Caco-2 (cell line): ENCODE measurements around the gene CNTNAP5. TPM values are rescaled to one million over a fixed set of nuclear protein-coding genes. Genes with fewer than 3 reads are reported as not detected.

Source experiments
- BruUV-seq: library from RNA; stranded (reverse); fragments of 400-500 nt; replicated peaks from 2 replicates; lab custom pipeline; 2021; lab: Mats Ljungman, UMichigan
- CTCF ChIA-PET: fragments of 300-600 bp; sonication (Branson Sonifier 250); formaldehyde crosslinking; loops from one replicate; lab custom pipeline; 2022; ENCODE audit warnings: antibody characterized with exemption; lab: Charles Lee
- POLR2A ChIA-PET: fragments of 300-600 bp; sonication (Branson Sonifier 250); formaldehyde crosslinking; loops from one replicate; lab custom pipeline; 2022; ENCODE audit warnings: antibody characterized with exemption; lab: Charles Lee
- DNase-seq, 2 experiments: peaks; one replicate each; pipeline versions ENCODE4 v3.0.0 to v3.0.0-alpha.2; 2020 to 2022
- H3K27me3 ChIP-seq: replicated peaks from 2 replicates; pipeline ENCODE4 v1.6.0; 2011; ENCODE audit warnings: low read length; ENCODE audit not compliant: control insufficient read depth, insufficient read depth
- H3K36me3 ChIP-seq: 2 replicates; pipeline ENCODE4 v1.5.1; 2011; ENCODE audit warnings: low read length; ENCODE audit not compliant: control insufficient read depth, insufficient read depth
- H3K4me1 ChIP-seq: fragments of 250-450 bp; sonication (Bioruptor Pico); 2 replicates; pipeline ENCODE4 v1.5.1; 2020; ENCODE audit warnings: mild to moderate bottlenecking
- H3K4me3 ChIP-seq: 2 replicates; pipeline ENCODE4 v1.5.1; 2011; ENCODE audit warnings: low read depth, mild to moderate bottlenecking, control low read depth, low read length
- H3K9me3 ChIP-seq: fragments of 250-450 bp; sonication (Bioruptor Pico); 2 replicates; pipeline ENCODE4 v1.5.1; 2020; ENCODE audit warnings: mild to moderate bottlenecking, moderate library complexity
- H3K27ac Mint-ChIP-seq: one replicate; pipeline ENCODE4 v1.8.0; 2022; ENCODE audit warnings: mixed read lengths; ENCODE audit not compliant: unreplicated experiment
- H3K27me3 Mint-ChIP-seq: one replicate; pipeline ENCODE4 v1.8.0; 2022; ENCODE audit warnings: mixed read lengths; ENCODE audit not compliant: insufficient read depth, unreplicated experiment
- H3K36me3 Mint-ChIP-seq: one replicate; pipeline ENCODE4 v1.8.0; 2022; ENCODE audit warnings: mild to moderate bottlenecking, mixed read lengths; ENCODE audit not compliant: insufficient read depth, unreplicated experiment
- H3K4me1 Mint-ChIP-seq: one replicate; pipeline ENCODE4 v1.8.0; 2022; ENCODE audit warnings: low read depth, mixed read lengths; ENCODE audit not compliant: unreplicated experiment
- H3K4me3 Mint-ChIP-seq: one replicate; pipeline ENCODE4 v1.8.0; 2022; ENCODE audit warnings: mild to moderate bottlenecking, moderate library complexity, mixed read lengths; ENCODE audit not compliant: unreplicated experiment
- H3K9me3 Mint-ChIP-seq: one replicate; pipeline ENCODE4 v1.8.0; 2022; ENCODE audit warnings: mixed read lengths; ENCODE audit not compliant: unreplicated experiment
- CTCF ChIP-seq, 2 experiments: fragments of 200-600 bp in 1 of 2; IDR thresholded peaks; 1 replicate in 1 of 2; 2 replicates in 1 of 2; pipeline versions ENCODE4 v1.5.1 to v1.8.0; 2011 to 2022; ENCODE audit warnings: antibody characterized with exemption in 1 of 2, control low read depth in 1 of 2, inconsistent platforms in 1 of 2, low read depth in 1 of 2, low read length in 1 of 2, mild to moderate bottlenecking in 1 of 2, moderate library complexity in 1 of 2; ENCODE audit not compliant: insufficient read depth in 1 of 2, severe bottlenecking in 1 of 2, unreplicated experiment in 1 of 2
- intact Hi-C: fragments of 100-400 bp; cut with micrococcal nuclease; formaldehyde crosslinking; loops from one replicate; pipeline ENCODE4 v1.10.0; 2022; ENCODE audit not compliant: unreplicated experiment
- total RNA-seq: library from RNA; stranded (reverse); gene quantifications from 2 replicates; pipeline ENCODE4 v1.2.3, GENCODE V29; 2022

Gene CNTNAP5
- total RNA-seq, 1 experiment from 2014 or later: 0.14 TPM

GRCh38 chr2:124875627-124876244 is 850.6 kb downstream of the CNTNAP5 start:
- no peaks in the 10 kb centered on the region for H3K9me3 ChIP-seq
- H3K27me3 ChIP-seq: no peaks in the 10 kb centered on the region
- no peaks in the 10 kb centered on the region for H3K36me3 ChIP-seq
- no peak overlapping the region for H3K4me3 ChIP-seq
- H3K4me1 Mint-ChIP-seq: no peaks in the 10 kb centered on the region
- no peak for DNase-seq
- no peak overlapping the region for H3K27ac Mint-ChIP-seq
- no peaks in the 10 kb centered on the region for H3K27me3 Mint-ChIP-seq
- no TSS peak for BruUV-seq
- POLR2A ChIA-PET: no interaction called here
- H3K9me3 Mint-ChIP-seq: no peaks in the 10 kb centered on the region
- no peak for TF ChIP-seq CTCF (IDR thresholded peaks at IDR 0.05; ENCODE audit: insufficient read depth in 1 of 2, low read depth in 1 of 2, low read length in 1 of 2, severe bottlenecking in 1 of 2, unreplicated experiment in 1 of 2)
- H3K4me3 Mint-ChIP-seq: no peak overlapping the region
- H3K4me1 ChIP-seq: no peaks in the 10 kb centered on the region
- no peaks in the 10 kb centered on the region for H3K36me3 Mint-ChIP-seq
- intact Hi-C loops: no loop called here
- CTCF ChIA-PET: no interaction called here

GRCh38 chr2:124877141-124877577 is 852.1 kb downstream of the CNTNAP5 start:
- Histone ChIP-seq H3K4me1 (no peaks in the 10 kb centered on the region), H3K36me3 (no peaks in the 10 kb centered on the region), H3K4me3 (no peak overlapping the region), H3K9me3 (no peaks in the 10 kb centered on the region), H3K27me3 (no peaks in the 10 kb centered on the region)
- ChIA-PET CTCF (no interaction called here), POLR2A (no interaction called here)
- no peak for DNase-seq
- Mint-ChIP-seq H3K36me3 (no peaks in the 10 kb centered on the region), H3K9me3 (no peaks in the 10 kb centered on the region), H3K27ac (no peak overlapping the region), H3K4me1 (peaks cover 4% of the 10 kb centered on the region), H3K27me3 (no peaks in the 10 kb centered on the region), H3K4me3 (no peak overlapping the region)
- intact Hi-C loops: no loop called here
- TF ChIP-seq CTCF (IDR thresholded peaks at IDR 0.05; ENCODE audit: insufficient read depth in 1 of 2, low read depth in 1 of 2, low read length in 1 of 2, severe bottlenecking in 1 of 2, unreplicated experiment in 1 of 2): no peak
- BruUV-seq: no TSS peak

- DNase-seq: no peak
- no peak overlapping the region for H3K4me3 ChIP-seq
- H3K27ac Mint-ChIP-seq: no peak overlapping the region
- no peak for TF ChIP-seq CTCF (IDR thresholded peaks at IDR 0.05; ENCODE audit: insufficient read depth in 1 of 2, low read depth in 1 of 2, low read length in 1 of 2, severe bottlenecking in 1 of 2, unreplicated experiment in 1 of 2)
- no peaks in the 10 kb centered on the region for H3K4me1 ChIP-seq
- no peaks in the 10 kb centered on the region for H3K9me3 Mint-ChIP-seq
- no peaks in the 10 kb centered on the region for H3K27me3 ChIP-seq
- ChIA-PET CTCF (no interaction called here), POLR2A (no interaction called here)
- BruUV-seq: no TSS peak
- H3K4me1 Mint-ChIP-seq: peaks cover 4% of the 10 kb centered on the region
- H3K27me3 Mint-ChIP-seq: no peaks in the 10 kb centered on the region
- H3K9me3 ChIP-seq: no peaks in the 10 kb centered on the region
- H3K4me3 Mint-ChIP-seq: no peak overlapping the region
- no peaks in the 10 kb centered on the region for H3K36me3 Mint-ChIP-seq
- intact Hi-C loops: no loop called here
- no peaks in the 10 kb centered on the region for H3K36me3 ChIP-seq
Observed at GRCh38 chr2:124879640-124880039, 854.6 kb downstream of the CNTNAP5 start.
